GM12878 (cell line): Measurements from ENCODE around the gene MYBPC1.

ENCODE experiments used
- BMI1 ChIP-seq: fragments of 450-650 bp; IDR thresholded peaks from 2 replicates; pipeline ENCODE4 v1.6.1; 2016; ENCODE audit warnings: mild to moderate bottlenecking, moderate library complexity, borderline replicate concordance
- EP300 ChIP-seq, 2 experiments: fragments of 150-350 bp in 1 of 2; IDR thresholded peaks; 2 replicates each; pipeline ENCODE4 v1.6.1; 2011 to 2012; ENCODE audit warnings: low read depth in 2 of 2, low read length in 2 of 2, borderline replicate concordance in 1 of 2, improper control_type of control experiment in 1 of 2, inconsistent platforms in 1 of 2; ENCODE audit not compliant: control insufficient read depth in 1 of 2
- EZH2 ChIP-seq: IDR thresholded peaks from 2 replicates; pipeline ENCODE4 v1.6.1; 2012; ENCODE audit warnings: low read depth, mild to moderate bottlenecking, control low read depth, inconsistent platforms, low read length, borderline replicate concordance; ENCODE audit not compliant: control insufficient read depth
- MEF2B ChIP-seq: fragments of 450-650 bp; IDR thresholded peaks from 2 replicates; pipeline ENCODE4 v1.6.1; 2018; ENCODE audit warnings: mild to moderate bottlenecking, moderate library complexity; ENCODE audit not compliant: partially characterized antibody, poor library complexity, severe bottlenecking
- POLR2A ChIP-seq: IDR thresholded peaks from 2 replicates; pipeline ENCODE4 v1.6.1; 2011; ENCODE audit warnings: low read depth, mild to moderate bottlenecking, low read length
- POLR2AphosphoS5 ChIP-seq: IDR thresholded peaks from 2 replicates; pipeline ENCODE4 v1.6.1; 2011; ENCODE audit warnings: mild to moderate bottlenecking, low read length, inconsistent platforms
- ZBED1 ChIP-seq: IDR thresholded peaks from 2 replicates; pipeline ENCODE4 v1.6.1; 2016; ENCODE audit warnings: borderline replicate concordance

DNA sequence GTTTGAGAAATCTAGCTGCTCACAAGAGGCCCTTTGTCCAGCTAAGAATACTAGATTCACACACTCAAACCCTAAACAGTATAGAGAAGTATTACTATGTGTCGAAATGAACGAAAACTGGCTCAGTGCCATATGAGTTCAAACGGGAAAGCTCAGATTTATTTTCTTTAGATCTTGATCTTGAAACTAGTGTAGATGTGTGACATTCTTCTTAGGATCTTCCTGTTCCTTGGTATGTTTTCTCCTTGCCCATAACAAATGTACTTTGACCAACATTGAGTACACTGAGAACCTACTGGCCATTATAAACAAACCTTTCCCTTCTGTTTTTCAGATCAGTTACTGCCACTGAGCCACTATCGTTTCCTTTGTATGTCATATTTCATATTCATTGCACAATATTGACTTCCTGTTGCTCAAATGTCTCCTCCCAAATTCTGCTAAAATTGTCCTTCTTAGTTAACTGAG lies 21.3 kb downstream of the MYBPC1 start:
- TF ChIP-seq POLR2A (no peak), ZBED1 (no peak), POLR2AphosphoS5 (no peak), MEF2B (no peak), BMI1 (no peak), EZH2 (no peak), EP300 (IDR thresholded peaks at IDR 0.05; ENCODE audit: borderline replicate concordance in 1 of 2, control insufficient read depth in 1 of 2, low read depth in 2 of 2, low read length in 2 of 2) (no peak)
